Globus pallidus (tissue), 1 donor: Measurements from ENCODE around the gene NDFIP1.
"Not testable (repeated sequence)": the region's sequence is repeated elsewhere in the genome, so short reads cannot be mapped to it uniquely, and the experiment has no call there.

Source experiments
- DNase-seq: peaks from one replicate; pipeline ENCODE4 v3.0.0-alpha.2; 2015; ENCODE audit warnings: low spot score

The NDFIP1 gene, protein sequence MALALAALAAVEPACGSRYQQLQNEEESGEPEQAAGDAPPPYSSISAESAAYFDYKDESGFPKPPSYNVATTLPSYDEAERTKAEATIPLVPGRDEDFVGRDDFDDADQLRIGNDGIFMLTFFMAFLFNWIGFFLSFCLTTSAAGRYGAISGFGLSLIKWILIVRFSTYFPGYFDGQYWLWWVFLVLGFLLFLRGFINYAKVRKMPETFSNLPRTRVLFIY

DNA sequence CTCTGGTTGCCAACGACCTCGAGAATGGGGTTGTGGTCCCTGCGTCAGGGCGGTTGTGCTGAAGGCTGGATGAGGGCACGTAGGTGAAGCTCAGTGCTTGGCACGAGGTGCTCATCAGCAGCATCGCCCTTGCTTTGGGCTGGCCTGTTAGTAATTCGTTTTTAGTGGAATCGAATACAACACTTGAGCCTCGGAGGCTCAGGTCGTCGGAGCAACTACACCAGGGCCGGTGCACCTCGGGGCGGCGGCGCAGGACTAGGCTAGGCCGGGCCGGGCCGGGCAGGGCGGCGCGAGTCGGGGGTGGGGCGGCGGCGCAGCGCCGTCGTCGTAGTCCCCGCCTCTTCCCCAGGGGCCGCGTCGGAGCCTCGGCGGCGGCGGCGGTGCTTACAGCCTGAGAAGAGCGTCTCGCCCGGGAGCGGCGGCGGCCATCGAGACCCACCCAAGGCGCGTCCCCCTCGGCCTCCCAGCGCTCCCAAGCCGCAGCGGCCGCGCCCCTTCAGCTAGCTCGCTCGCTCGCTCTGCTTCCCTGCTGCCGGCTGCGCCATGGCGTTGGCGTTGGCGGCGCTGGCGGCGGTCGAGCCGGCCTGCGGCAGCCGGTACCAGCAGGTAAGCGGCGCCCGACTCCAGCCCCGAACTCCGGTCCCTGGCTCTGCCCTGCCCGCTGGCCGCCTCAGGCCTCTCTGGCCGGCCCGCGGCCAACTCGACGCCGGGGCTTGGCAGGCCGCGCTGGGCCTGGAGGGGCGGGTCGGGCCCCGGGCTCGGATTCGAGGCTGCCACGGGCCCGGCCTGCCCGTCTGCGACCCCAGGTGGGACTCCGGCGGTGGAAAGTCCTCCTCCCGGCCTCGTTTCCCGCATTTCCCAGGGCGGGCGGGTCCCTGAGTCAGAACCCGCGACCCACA, at the start of gene NDFIP1:
TSS of gene NDFIP1 (plus strand) at position 348 of the 899 bp plus-strand sequence. CDS start at position 544, 196 bp downstream.
- peak; percentile 83 for DNase-seq

DNA sequence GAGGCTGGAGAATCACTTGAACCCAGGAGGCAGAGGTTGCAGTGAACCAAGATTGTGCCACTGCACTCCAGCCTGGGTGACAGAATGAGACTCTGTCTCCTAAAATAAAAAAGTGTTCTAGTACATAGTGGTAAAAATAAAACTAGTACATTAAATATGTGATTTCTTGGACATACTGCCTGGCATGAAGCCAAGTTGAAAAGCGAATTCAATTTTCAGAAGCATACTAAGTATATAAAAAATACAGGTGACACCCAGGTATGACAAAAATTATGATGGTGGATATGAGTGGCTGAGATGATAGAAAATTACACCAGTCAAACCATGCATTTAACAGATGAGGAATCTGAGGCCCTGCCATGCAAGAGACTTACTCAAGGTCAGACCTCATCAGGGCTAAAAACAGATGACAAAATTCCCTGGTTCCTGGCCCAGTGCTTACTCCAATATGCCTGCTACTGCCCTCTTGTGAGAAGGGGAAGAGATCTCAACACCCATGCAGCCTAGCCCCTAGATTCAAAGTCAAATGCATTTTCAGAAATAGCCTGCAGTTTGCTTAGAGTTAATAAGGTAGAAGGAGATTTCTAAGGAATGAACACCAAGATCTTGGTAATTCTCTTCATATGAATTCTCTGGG, 49.2 kb upstream of the NDFIP1 start:
- DNase-seq: peak; percentile 28

DNA sequence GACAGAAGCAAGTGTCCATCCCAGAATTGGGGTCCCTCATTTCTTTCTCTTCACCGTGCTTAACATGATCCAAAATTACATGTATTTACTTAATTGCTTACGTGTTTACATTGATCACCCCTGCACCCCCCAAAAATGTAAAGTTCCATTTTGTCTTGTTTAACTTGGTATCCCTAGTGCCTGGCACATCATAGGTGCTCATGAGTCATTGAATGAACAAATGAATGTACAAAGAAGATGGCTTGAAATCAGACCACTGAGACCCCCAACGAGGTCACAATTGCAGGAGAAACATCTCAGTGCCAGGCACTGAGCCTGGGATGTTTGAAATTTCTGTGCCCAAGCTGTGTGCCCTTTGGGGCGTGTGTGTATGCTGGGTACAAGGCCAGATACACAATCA, 45.2 kb upstream of the NDFIP1 start:
- no peak for DNase-seq

DNA sequence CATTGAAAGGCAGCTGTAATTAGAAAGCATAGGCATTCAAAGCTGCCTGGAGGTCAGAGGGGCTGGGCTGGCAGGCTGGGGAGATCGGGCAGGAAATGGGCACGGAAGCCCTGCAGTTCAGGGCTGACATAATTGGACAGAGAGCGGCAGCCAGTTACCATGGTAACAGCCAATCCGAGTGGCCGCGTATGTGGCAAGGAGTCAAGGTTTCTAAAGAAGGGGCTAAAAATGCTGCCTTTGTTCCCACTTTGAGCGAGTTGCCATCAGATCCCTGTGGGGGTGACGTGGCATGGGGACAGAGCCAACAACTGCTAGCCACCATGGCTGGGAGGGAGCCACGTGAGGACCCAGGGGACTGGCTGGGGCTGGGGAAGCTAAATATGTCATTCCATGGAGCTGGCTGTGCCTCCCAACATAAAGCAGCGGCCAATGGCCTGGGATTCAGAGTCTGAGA, 44.7 kb upstream of the NDFIP1 start:
- DNase-seq: peak; percentile 99

DNA sequence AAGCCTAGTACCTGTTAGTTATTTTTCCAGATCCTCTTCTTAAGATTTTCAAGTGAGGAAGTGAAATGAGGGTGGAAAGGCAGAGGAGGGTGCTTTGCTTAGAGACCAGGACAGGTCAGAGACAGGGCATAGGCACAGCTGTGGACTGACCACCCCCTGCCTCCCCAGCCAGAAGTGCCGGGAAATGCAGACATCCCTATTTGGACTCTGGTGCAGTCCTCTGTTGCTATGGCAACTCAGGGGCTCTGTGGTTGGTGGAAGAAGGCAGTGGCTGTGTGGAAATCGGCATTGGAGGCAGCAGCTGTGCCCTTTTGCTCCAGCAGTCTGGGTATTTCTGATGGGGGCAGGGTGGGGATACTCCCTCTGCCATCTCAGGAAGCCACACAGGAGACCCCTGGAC, 43.3 kb upstream of the NDFIP1 start:
- peak; percentile 72 for DNase-seq

DNA sequence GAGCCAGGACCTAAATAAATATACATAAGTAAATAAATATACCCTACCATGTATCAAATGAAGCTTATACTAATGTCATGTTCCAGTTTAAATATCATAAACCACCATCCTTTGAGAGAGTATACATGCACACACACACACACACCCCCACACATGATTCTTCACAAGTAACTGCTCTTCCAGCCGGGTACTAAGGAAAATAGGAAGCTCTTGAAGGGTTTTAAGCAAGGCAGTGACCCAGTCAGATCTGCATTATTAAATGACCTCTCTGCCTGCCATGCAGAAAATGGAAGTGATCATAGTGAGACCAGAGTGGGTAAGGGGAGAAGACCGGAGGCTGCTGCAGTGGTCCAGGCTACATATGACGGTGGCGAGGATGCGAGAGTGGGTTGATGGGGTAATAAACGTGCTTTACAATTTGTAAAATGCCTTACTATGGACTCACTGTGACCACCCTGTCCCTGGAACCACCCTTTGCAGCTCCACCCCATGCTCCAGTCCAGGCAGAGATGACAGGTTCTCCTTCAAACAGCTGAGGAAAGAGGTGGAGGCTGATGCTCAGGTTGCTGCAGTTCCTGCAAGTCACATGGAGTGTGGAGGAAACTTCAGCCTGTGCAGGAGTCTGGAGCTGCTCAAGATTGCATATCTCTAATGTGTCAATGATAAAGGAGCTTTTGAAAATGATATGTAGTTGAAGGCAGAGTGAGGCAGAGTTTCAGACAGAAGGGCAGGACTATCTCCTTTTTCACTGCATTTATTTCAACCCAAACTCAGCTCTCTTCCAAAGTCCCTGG, 38.8 kb upstream of the NDFIP1 start:
- DNase-seq: no peak

DNA sequence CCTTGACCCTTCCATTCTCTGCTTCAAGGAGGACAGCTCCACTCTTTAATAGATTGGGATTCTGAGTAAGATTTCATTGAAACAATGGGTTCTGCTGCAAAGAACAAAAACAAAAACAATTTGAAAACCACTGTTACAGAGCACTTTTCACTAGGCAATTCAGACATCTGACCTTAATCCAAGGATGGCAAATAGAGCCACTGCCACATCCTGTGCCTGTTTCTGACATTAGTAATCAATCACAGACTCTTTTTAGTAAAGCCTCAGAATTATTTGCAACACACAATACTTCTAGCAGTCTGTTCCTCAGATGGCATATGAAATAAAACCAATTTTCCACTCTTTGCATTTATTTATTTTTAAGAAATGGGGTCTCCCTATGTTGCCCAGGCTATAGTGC, 37.8 kb upstream of the NDFIP1 start:
- DNase-seq: no peak

DNA sequence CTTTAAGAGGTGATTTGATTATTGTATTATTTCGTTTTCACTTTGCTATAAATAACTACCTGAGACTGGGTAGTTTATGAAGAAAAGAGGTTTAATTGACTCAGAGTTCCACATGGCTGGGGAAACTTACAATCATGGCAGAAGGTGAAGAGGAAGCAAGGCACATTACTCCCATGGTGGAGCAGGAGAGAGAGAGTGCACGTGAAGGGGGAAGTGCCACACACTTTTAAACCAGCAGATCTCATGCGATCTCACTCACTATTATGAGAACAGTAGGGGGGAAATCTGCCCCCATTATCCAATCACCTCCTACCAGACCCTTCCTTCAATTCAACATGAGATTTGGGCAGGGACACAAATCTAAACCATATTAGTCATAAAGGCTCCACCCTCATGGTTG, 36.1 kb upstream of the NDFIP1 start:
- no peak for DNase-seq

DNA sequence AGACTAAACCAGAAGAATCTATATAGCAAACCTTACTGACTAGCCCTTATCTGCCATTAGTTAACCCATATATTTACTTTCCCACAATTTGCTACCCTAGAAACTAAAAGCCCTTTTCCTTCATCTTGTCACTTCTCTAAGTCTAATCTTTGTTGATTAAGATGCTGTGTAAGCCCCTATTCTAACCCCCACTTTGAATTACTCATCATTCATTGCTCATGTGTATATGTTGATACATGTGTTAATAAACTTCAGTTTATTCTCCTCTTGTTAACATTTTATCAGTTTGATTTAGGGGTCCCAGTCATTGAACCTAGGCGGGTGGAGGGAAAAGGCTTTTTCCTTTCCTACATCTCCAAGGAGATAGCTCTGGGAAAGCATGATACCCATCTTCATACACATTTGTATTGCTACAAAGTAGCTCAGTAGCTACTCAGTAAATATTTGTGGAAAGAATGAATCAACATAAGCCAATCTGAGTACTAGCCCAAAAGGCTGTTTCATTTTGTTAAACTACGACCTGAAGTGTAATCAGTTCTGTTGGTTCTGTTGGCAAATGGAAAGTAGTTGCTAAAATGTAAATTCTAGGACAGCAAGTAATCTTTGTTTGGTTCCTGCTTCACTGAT, 35.1 kb upstream of the NDFIP1 start:
- no peak for DNase-seq

DNA sequence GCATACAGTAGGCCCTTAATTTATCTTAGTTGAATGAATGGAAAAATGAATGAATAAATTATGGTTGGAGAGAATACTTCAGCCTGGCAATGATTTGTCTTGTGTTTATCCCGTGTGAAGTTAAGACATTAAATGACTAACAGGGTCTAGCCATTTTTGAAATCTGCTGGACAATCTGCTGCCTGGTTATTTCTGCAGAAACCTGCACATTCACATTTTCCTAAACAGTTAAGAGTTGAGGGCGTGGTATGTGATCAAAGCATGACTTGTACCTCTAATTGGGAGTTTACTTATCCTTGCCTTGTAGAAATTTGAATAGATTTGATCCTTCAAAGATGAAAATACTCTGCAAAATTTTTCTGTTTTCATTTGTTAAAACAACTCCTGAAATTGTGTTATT, 34.6 kb upstream of the NDFIP1 start:
- DNase-seq: no peak

DNA sequence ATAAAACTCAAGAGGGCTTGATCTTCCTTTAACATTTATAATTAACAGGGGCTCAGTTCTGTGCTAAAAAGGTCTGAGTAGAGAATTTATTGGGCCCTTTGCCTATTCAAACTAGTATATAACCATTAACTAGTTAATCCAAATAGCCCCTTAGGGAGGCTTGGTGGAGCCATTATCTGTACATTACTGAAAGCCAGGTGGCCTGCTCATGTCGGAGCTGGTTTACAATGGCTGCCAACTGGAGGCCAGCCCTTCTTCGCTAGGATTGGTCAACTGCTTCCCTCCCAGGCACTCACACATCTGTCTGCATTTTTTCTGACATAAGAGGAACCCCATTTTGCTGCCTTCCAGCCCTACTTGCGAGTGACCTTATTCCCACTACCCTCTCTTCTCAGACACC, 30.4 kb upstream of the NDFIP1 start:
- no peak for DNase-seq

DNA sequence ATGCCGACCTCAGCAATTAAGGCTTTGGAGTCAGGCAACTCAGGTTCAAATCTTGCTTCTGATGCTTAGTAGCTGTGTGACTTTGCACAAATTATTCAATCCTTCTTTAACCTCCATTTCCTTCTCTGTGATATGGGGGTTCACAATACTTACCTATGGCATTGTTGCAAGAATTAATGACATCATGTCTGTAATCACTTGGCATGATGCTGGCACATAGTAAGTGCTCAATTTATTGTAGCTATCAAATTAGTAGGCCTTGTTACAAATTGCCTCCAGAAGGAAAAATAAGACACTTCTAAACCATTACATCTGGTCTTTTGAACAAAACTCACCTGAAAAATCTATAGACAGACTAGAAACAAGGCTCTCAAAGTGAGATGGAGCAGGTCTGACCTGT, 29.9 kb upstream of the NDFIP1 start:
- DNase-seq: no peak

DNA sequence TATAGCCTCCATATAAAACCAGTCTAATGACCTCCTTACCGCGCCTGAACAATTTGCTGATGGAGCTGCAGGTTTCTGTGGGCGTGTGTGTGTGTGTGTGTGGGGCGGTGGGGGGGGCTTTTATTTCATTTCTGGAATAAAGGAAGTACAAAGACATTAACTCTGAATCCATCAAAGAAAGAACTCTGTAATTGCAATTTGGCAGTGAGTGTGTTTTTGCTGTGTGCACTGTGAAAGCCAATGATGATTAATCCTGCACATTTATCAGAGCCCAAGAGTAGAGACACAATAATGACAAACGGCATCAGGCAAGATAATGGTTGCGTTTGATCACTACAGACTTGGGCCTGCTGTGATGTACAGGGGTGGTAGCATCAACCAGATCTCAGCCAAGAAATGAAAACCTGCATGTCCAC, 29.3 kb upstream of the NDFIP1 start:
- no peak for DNase-seq

DNA sequence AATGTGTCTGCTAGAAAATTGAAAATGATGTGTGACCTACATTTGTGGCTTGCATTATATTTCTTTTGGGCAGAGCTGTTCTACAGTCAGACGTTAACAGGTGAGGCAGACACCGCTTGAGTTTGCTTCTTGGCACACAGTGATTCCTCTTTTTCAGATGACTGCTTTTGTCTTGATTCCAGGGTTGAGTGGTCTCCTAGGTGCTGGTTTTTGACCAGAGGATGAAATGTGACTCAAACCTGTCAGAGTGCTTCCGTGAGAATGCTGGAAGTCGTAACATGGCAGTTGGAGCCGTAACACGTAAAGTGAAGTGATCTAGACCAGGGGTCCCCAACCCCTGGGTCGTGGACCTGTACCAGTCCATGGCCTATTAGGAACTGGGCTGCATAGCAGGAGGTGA, 28.3 kb upstream of the NDFIP1 start:
- DNase-seq: no peak

DNA sequence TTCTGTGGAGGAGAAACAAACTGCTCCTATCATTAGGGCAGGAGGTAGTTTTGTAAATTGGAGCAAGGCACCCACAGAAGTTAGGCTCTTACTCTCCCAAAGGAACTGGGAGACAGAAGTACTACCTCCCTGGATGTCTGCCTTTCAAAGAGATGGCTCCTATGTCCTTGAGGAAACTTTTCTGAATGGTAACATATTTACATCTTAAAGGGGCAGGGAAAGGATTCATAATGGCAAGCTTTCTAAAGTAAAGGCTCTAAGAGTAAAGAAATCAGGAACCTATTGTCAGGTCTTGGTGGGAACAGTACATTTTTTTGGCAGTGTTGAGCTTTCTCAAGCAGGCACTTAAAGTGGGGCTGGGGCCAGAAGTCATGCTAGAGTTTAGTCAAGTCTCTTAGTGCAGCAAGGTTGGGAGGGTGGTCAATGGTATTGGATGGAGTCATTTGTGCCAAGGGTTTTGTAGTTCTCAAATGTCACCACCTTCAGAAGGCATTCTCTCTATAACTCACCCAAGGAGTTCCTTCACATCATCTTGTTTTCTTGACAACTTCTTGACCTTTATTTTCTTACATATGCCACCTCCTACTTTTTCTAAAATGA, 26.3 kb upstream of the NDFIP1 start:
- DNase-seq: no peak

DNA sequence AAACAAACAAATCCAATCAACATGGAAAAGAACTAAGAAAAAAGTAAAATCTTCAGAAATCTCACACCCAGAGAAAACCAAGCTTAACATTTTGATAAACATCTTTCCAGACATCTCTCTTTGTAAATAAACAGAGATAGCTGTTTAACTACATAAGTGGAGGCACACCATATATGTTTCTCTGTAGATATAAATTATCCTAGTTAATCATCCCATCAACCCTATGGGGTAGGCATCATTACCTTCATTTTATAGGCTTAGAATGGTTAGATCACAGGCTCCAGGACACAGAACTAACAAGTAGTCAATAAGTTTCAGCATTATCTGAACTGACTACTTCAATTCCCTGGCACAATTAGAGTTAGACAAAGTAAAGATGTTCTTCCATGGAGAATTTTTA, 22.4 kb upstream of the NDFIP1 start:
- DNase-seq: no peak

DNA sequence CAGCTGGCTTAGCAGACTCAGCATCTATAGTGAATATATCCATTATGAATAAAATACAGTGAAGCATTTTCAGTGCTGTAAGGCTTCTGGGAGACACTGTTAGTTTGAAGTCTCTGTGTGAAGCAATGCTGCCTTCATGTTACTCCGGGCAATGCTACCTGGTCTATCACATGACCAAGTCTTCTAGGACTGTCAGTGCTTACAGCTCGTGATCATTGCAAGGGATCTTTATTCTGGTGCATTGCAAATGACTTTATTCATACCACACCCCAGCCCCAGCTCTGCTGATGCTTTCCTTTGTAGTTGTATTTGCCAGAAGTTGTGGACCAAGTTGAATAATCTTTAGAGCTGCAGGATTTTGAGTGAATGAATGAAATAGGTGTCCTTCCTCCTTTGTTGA, 21.9 kb upstream of the NDFIP1 start:
- DNase-seq: no peak

DNA sequence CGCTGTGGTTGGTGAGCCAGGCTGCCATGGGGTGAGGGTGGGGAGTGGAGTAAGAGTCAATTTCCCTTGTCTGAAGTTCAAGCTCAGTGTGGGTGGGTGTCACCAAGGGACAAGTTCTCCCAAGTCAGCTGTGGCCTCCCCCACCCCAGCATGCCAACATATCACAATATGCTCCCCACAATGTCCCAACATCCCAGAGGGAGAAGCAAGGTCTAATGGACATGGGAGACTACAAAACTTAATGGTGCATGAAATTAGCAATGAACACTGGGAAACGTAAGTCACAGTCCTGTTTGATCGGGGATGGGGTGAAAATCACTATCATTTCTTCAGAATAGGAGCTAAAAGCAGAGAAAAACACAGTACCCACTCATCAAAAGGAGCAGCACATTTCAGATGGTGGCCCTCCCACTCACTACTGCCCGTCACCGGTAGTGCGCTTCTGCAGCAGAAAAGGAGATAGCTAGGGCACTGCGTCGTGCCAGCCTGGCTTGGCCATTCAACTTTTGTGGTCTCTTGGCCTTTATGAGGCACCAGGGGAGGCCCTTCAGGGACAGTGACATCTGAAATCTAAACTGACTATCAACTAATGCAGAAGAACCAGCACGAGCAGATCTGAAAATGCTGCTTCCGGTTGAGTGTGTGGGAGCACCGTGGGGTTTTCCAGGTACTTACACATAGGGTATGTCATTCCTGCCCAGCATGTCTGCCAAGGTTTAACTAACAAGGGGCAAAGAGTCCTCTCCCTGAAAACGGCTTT, 20.5 kb upstream of the NDFIP1 start:
- DNase-seq: no peak

DNA sequence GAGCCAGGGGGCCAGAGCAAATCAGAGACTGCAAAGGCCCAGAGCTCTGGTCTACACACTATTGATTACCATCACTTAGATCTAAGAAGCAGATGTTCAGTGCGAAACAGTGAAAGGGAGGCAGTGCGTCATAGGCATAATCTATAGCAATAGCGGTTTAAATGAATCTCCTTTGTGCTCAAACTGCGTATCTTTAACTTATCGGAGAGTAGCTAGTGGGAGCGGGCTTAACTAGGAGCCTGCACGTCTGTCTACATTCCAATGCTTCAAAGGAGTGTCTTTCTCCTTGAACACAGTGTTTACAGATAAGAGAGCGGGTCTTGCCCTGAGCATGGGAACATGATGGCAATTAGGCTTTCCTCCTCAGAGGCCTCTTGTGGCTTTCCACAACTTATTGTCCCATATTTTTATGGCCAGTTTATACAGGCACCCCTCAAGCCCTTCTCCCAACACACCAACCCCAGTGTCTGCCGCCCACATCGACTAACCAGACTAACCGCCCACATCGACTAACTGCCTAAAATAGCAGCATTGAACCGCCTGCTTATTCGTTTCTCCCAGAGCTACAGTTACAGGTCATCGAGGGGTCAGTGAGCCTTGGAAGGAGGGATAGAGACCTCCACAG, 19.6 kb upstream of the NDFIP1 start:
- not testable (repeated sequence) for DNase-seq

DNA sequence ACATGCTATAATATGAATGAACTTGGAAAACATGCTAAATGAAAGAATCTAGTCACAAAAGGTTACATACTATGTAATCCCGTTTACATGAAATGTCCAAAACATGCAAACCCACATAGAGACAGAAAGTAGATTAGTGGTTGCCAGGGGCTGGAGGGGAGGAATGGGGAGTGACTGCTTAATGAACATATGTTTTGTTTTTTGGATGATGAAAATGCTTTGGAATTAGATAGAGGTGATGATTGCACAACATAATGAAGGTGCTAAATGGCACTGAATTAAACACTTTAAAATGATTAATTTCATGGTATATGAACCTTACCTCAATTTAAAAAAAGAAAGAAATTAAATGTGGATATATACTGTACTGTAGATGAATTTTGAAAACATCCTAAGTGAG, 17.6 kb upstream of the NDFIP1 start:
- DNase-seq: no peak
